ENCODE results near the gene ZNF14.
"Not testable (repeated sequence)": the region's sequence is repeated elsewhere in the genome, so short reads cannot be mapped to it uniquely, and the experiment has no call there.

DNA sequence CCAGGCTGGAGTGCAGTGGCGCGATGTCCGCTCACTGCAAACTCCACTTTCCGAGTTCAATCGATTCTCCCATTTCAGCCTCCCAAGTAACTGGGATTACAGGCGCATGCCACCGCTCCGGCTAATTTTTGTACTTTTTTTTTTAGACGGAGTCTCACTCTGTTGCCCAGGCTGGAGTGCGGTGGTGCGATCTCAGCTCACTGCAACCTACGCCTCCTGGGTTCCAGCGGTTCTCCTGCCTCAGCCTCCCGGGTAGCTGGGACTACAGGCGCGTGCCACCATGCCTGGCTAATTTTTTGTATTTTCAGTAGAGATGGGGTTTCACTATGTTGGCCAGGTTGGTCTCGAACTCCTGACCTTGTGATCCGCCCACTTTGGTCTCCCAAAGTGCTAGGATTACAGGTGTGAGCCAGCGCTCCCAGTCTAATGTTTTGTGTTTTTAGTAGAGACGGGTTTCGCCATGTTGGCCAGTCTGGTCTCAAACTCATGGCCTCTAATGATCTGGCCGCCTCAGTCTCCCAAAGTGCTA, 67.4 kb downstream of the ZNF14 start:
- TF ChIP-seq, protein P1, sequence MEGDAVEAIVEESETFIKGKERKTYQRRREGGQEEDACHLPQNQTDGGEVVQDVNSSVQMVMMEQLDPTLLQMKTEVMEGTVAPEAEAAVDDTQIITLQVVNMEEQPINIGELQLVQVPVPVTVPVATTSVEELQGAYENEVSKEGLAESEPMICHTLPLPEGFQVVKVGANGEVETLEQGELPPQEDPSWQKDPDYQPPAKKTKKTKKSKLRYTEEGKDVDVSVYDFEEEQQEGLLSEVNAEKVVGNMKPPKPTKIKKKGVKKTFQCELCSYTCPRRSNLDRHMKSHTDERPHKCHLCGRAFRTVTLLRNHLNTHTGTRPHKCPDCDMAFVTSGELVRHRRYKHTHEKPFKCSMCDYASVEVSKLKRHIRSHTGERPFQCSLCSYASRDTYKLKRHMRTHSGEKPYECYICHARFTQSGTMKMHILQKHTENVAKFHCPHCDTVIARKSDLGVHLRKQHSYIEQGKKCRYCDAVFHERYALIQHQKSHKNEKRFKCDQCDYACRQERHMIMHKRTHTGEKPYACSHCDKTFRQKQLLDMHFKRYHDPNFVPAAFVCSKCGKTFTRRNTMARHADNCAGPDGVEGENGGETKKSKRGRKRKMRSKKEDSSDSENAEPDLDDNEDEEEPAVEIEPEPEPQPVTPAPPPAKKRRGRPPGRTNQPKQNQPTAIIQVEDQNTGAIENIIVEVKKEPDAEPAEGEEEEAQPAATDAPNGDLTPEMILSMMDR (IDR thresholded peaks at IDR 0.05), result not testable (repeated sequence)
- not testable (repeated sequence) for TF ChIP-seq POLR2AphosphoS5 (IDR thresholded peaks at IDR 0.05)

Measured in breast epithelium (tissue), 3 donors.